OCI-LY7 (cell line): ENCODE data around the gene RIMS4. TPM values are rescaled to one million over a fixed set of nuclear protein-coding genes. Genes with fewer than 3 reads are reported as not detected.

Experiments used
- BruUV-seq: library from RNA; stranded (reverse); fragments of 400-500 nt; replicated peaks from 2 replicates; lab custom pipeline; 2021; lab: Mats Ljungman, UMichigan
- CTCF ChIA-PET: fragments of 300-600 bp; sonication (Branson Sonifier 250); formaldehyde crosslinking; loops from one replicate; lab custom pipeline; 2022; ENCODE audit warnings: antibody characterized with exemption; ENCODE audit not compliant: unreplicated experiment; lab: Charles Lee
- POLR2A ChIA-PET: fragments of 300-600 bp; sonication (Branson Sonifier 250); formaldehyde crosslinking; loops from one replicate; lab custom pipeline; 2022; ENCODE audit warnings: antibody characterized with exemption; lab: Charles Lee
- DNase-seq: peaks from one replicate; pipeline ENCODE4 v3.0.0-alpha.2; 2015; ENCODE audit warnings: low spot score
- H2AFZ ChIP-seq: fragments of 200-600 bp; sonication (generic), shearing (Covaris generic); 2 replicates; pipeline ENCODE4 v1.6.1; 2014; ENCODE audit warnings: mild to moderate bottlenecking, antibody characterized with exemption, low read length, moderate library complexity
- H3K27ac ChIP-seq: fragments of 200-600 bp; sonication (generic); 2 replicates; pipeline ENCODE4 v1.5.1; 2014; ENCODE audit warnings: mixed run types, low read depth, mild to moderate bottlenecking, moderate library complexity, low read length, inconsistent platforms; ENCODE audit not compliant: poor library complexity, severe bottlenecking
- H3K36me3 ChIP-seq: fragments of 200-600 bp; sonication (generic); 2 replicates; pipeline ENCODE4 v1.6.1; 2014; ENCODE audit warnings: mild to moderate bottlenecking, antibody characterized with exemption, low read length, moderate library complexity, mixed read lengths; ENCODE audit not compliant: insufficient read depth
- H3K4me1 ChIP-seq: fragments of 200-600 bp; sonication (generic); 2 replicates; pipeline ENCODE4 v1.5.1; 2014; ENCODE audit warnings: mild to moderate bottlenecking, low read length; ENCODE audit not compliant: insufficient read depth, poor library complexity, severe bottlenecking
- H3K4me2 ChIP-seq: fragments of 200-600 bp; sonication (generic); 2 replicates; pipeline ENCODE4 v1.6.1; 2014; ENCODE audit warnings: mild to moderate bottlenecking, low read length
- H3K4me3 ChIP-seq: fragments of 200-600 bp; sonication (generic); 2 replicates; pipeline ENCODE4 v1.5.1; 2014; ENCODE audit warnings: mild to moderate bottlenecking, low read depth, low read length; ENCODE audit not compliant: poor library complexity, severe bottlenecking
- H3K79me2 ChIP-seq: fragments of 200-600 bp; sonication (generic); 2 replicates; pipeline ENCODE4 v1.6.1; 2016; ENCODE audit warnings: low read depth, mild to moderate bottlenecking, low read length, moderate library complexity, mixed read lengths; ENCODE audit not compliant: insufficient read depth
- H3K9me2 ChIP-seq: fragments of 200-600 bp; sonication (generic); 2 replicates; pipeline ENCODE4 v1.6.1; 2016; ENCODE audit warnings: mild to moderate bottlenecking, low read length, mixed read lengths; ENCODE audit not compliant: insufficient read depth
- H3K9me3 ChIP-seq: fragments of 200-600 bp; sonication (generic); 2 replicates; pipeline ENCODE4 v1.6.1; 2014; ENCODE audit warnings: mild to moderate bottlenecking, mixed run types, low read length, mixed read lengths
- H4K20me1 ChIP-seq: fragments of 200-600 bp; sonication (generic); 2 replicates; pipeline ENCODE4 v1.6.1; 2014; ENCODE audit warnings: mild to moderate bottlenecking, antibody characterized with exemption, low read length, moderate library complexity, mixed read lengths; ENCODE audit not compliant: insufficient read depth
- EZH2phosphoT487 ChIP-seq: fragments of 200-600 bp; sonication (generic); IDR thresholded peaks from 2 replicates; pipeline ENCODE4 v1.6.1; 2018; ENCODE audit warnings: low read depth, borderline replicate concordance, mild to moderate bottlenecking, mixed run types, antibody characterized with exemption, low read length, moderate library complexity, mixed read lengths
- intact Hi-C: fragments of 100-400 bp; cut with micrococcal nuclease; formaldehyde crosslinking; loops from one replicate; pipeline ENCODE4 v1.10.0; 2022; ENCODE audit not compliant: unreplicated experiment
- total RNA-seq, 2 experiments: library from RNA; depleted of rRNA in 1 of 2; stranded (reverse); fragments of >200 nt in 1 of 2; shearing (Covaris generic) in 1 of 2; gene quantifications; 2 replicates each; pipeline ENCODE4 v1.2.3, GENCODE V29; 2014 to 2022
- TF ChIP-seq, protein P1 (sequence below): fragments of 200-600 bp; sonication (generic); conservative IDR thresholded peaks from 2 replicates; pipeline ENCODE4 v1.5.1; 2014; ENCODE audit warnings: mild to moderate bottlenecking, antibody characterized with exemption, low read length, moderate library complexity, mixed read lengths

Gene RIMS4
- total RNA-seq, 2 experiments from 2014 or later, result not detected

DNA sequence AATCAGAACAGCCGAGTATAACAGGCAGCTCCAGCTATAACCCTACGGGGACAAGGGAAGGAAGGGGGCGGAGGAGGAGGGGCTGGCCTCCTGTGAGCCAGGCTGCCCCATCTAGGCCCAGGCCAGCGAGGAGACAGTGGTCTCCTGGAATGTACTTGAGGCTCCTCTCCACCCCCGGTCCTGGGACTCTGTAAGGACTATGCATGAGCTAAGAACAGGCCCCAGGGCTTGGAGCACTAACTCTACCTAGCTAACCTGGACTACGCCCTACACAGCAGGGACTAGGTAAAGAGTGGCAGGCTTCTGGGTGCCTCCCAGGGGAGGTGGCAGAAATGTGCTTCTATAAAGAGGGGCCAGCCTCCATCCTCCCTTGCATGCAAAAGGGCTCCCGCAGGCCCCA is 55.8 kb downstream of the RIMS4 start:
- CTCF ChIA-PET, result no interaction called here
- BruUV-seq, result no TSS peak

DNA sequence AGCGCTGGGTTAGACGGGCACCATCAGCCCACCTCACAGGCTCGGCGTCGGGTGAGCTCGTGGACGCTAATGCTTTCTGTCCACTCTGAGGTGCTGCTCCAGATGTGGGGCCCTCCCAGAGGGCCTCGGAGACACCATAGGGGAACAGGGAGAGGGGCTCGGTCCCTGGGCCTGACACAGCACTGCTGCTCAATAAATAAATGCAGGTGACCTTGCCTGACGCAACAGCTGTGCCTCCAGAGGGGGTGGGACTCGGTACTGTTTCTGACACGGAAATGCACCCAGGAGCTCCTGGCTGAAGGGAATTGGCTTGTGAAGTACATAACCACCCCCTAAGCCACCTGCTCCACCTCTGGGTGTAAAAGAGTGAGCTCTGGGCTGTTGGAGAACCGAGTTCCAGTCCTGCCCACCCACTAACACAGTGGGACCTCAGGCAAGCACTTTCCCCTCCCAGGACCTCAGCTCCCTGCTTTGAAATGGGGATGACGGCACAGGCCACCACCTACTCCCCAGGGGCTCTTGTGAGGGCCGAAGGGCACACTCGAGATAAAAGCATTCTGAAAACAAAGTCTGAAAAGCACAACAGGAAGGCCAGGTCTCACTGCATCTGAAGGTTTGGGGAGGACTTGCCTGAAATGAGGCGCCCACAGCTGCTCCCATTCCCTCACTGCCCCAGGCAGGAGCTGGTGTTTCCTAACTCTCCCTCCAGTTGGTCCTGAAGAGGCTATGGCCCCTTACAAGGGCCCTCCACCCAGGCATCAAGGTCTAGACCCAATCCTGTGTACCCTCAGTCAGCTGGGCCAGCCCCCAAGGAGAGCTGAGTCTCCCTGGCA is 58.0 kb downstream of the RIMS4 start:
- Histone ChIP-seq H3K4me1 (peaks cover 1% of the 10 kb centered on the region), H3K9me2 (no peaks in the 10 kb centered on the region), H3K36me3 (no peaks in the 10 kb centered on the region), H2AFZ (no peak overlapping the region), H3K9me3 (no peaks in the 10 kb centered on the region), H3K4me2 (no peak overlapping the region), H3K79me2 (no peaks in the 10 kb centered on the region), H4K20me1 (no peaks in the 10 kb centered on the region), H3K4me3 (no peak overlapping the region), H3K27ac (no peak overlapping the region)
- ChIA-PET CTCF (interaction anchor here (1.2 kb wide), 1 partner anchor 9 kb away, joined by 3 read pairs; no protein-coding TSS in a partner anchor), POLR2A (interaction anchor here (1.0 to 1.2 kb wide), 2 partner anchors 15 to 71 kb away, joined by 3 to 4 read pairs; no protein-coding TSS in a partner anchor)
- intact Hi-C loops, result no loop called here
- no peak for DNase-seq
- no TSS peak for BruUV-seq
- TF ChIP-seq, protein P1, sequence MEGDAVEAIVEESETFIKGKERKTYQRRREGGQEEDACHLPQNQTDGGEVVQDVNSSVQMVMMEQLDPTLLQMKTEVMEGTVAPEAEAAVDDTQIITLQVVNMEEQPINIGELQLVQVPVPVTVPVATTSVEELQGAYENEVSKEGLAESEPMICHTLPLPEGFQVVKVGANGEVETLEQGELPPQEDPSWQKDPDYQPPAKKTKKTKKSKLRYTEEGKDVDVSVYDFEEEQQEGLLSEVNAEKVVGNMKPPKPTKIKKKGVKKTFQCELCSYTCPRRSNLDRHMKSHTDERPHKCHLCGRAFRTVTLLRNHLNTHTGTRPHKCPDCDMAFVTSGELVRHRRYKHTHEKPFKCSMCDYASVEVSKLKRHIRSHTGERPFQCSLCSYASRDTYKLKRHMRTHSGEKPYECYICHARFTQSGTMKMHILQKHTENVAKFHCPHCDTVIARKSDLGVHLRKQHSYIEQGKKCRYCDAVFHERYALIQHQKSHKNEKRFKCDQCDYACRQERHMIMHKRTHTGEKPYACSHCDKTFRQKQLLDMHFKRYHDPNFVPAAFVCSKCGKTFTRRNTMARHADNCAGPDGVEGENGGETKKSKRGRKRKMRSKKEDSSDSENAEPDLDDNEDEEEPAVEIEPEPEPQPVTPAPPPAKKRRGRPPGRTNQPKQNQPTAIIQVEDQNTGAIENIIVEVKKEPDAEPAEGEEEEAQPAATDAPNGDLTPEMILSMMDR, result no peak
- no peak for TF ChIP-seq EZH2phosphoT487

More for the DNA sequence above, 55.8 kb downstream of the RIMS4 start:
- H3K4me3 ChIP-seq, result no peak overlapping the region
- H3K4me1 ChIP-seq, result no peaks in the 10 kb centered on the region
- TF ChIP-seq, protein P1, result no peak
- no peak for TF ChIP-seq EZH2phosphoT487
- H3K4me2 ChIP-seq, result no peak overlapping the region
- no peaks in the 10 kb centered on the region for H3K9me3 ChIP-seq
- H3K36me3 ChIP-seq, result no peaks in the 10 kb centered on the region
- no peaks in the 10 kb centered on the region for H4K20me1 ChIP-seq
- no peak for DNase-seq
- H3K9me2 ChIP-seq, result no peaks in the 10 kb centered on the region
- H3K79me2 ChIP-seq, result no peaks in the 10 kb centered on the region
- POLR2A ChIA-PET, result no interaction called here
- H3K27ac ChIP-seq, result no peak overlapping the region
- intact Hi-C loops, result no loop called here
- no peak overlapping the region for H2AFZ ChIP-seq
